GM23248 (cell line): Measurements from ENCODE around the gene MR1. TPM values are rescaled to one million over a fixed set of nuclear protein-coding genes. Genes with fewer than 3 reads are reported as not detected.

ENCODE experiments used
- DNase-seq: peaks from one replicate; pipeline ENCODE4 v3.0.0-alpha.2; 2015
- H2AFZ ChIP-seq: fragments of 200-600 bp; sonication (generic); 2 replicates; pipeline ENCODE4 v1.6.1; 2016; ENCODE audit warnings: antibody characterized with exemption
- H3F3A ChIP-seq: fragments of 200-600 bp; sonication (generic); 2 replicates; pipeline ENCODE4 v1.6.1; 2016; ENCODE audit warnings: mild to moderate bottlenecking, antibody characterized with exemption, mixed run types; ENCODE audit not compliant: insufficient read depth
- H3K27ac ChIP-seq: fragments of 200-600 bp; sonication (generic); 2 replicates; pipeline ENCODE4 v1.5.1; 2016; ENCODE audit warnings: mild to moderate bottlenecking
- H3K27me3 ChIP-seq: fragments of 200-600 bp; sonication (generic); replicated peaks from 2 replicates; pipeline ENCODE4 v1.6.1; 2016; ENCODE audit warnings: mild to moderate bottlenecking; ENCODE audit not compliant: insufficient read depth
- H3K36me3 ChIP-seq: fragments of 200-600 bp; sonication (generic); 2 replicates; pipeline ENCODE4 v1.6.1; 2016; ENCODE audit warnings: low read depth, mild to moderate bottlenecking
- H3K4me1 ChIP-seq: fragments of 200-600 bp; sonication (generic); 2 replicates; pipeline ENCODE4 v1.6.1; 2016; ENCODE audit warnings: mild to moderate bottlenecking; ENCODE audit not compliant: insufficient read depth
- H3K4me2 ChIP-seq: fragments of 200-600 bp; sonication (generic); one replicate; pipeline ENCODE4 v1.6.1; 2016; ENCODE audit warnings: mild to moderate bottlenecking; ENCODE audit not compliant: unreplicated experiment
- H3K4me3 ChIP-seq: fragments of 200-600 bp; sonication (generic); 2 replicates; pipeline ENCODE4 v1.5.1; 2016; ENCODE audit warnings: mild to moderate bottlenecking
- H3K79me2 ChIP-seq: fragments of 200-600 bp; sonication (generic); 2 replicates; pipeline ENCODE4 v1.6.1; 2016; ENCODE audit warnings: mild to moderate bottlenecking; ENCODE audit not compliant: insufficient read depth
- H3K9ac ChIP-seq: fragments of 200-600 bp; sonication (generic); 2 replicates; pipeline ENCODE4 v1.6.1; 2016; ENCODE audit warnings: mild to moderate bottlenecking
- H3K9me2 ChIP-seq: fragments of 200-600 bp; sonication (generic); 2 replicates; pipeline ENCODE4 v1.6.1; 2016; ENCODE audit warnings: mixed run types, mild to moderate bottlenecking, moderate library complexity; ENCODE audit not compliant: insufficient read depth
- H3K9me3 ChIP-seq: fragments of 200-600 bp; sonication (generic); one replicate; pipeline ENCODE4 v1.6.1; 2017; ENCODE audit warnings: low read depth
- H4K20me1 ChIP-seq: fragments of 200-600 bp; sonication (generic); 2 replicates; pipeline ENCODE4 v1.6.0; 2016; ENCODE audit not compliant: insufficient read depth
- EZH2 ChIP-seq: fragments of 200-600 bp; sonication (generic); IDR thresholded peaks from 2 replicates; pipeline ENCODE4 v1.6.1; 2018; ENCODE audit warnings: antibody characterized with exemption, mild to moderate bottlenecking; ENCODE audit not compliant: insufficient read depth, poor library complexity, severe bottlenecking
- EZH2phosphoT487 ChIP-seq: fragments of 200-600 bp; sonication (generic); IDR thresholded peaks from 2 replicates; pipeline ENCODE4 v1.6.1; 2018; ENCODE audit warnings: antibody characterized with exemption, moderate library complexity, mild to moderate bottlenecking, low read depth; ENCODE audit not compliant: insufficient read depth
- WGBS, 2 experiments: methylation state at CpG; one replicate each; pipeline ENCODE4 v1.1.6; 2015 to 2017; ENCODE audit warnings: low lambda C conversion rate in 2 of 2, low coverage in 1 of 2; ENCODE audit errors: missing lambda C conversion rate in 2 of 2; 5-methylcytosine and 5-hydroxymethylcytosine counted together
- in situ Hi-C: fragments of 300-500 bp; cut with MboI; formaldehyde crosslinking; loops from 2 replicates; pipeline ENCODE4 v1.15.0; 2020
- polyA plus RNA-seq: library from polyadenylated mRNA; unstranded; fragments of >200 nt; fragmentation: Nextera tagmentation; extraction: Ambion mirVana; gene quantifications from 2 replicates; pipeline ENCODE4 v1.2.1, GENCODE V29; 2016
- total RNA-seq: library from RNA; depleted of rRNA; stranded (reverse); fragments of >200 nt; shearing (Covaris generic); gene quantifications from 2 replicates; pipeline ENCODE4 v1.2.3, GENCODE V29; 2014

The MR1 gene
- total and polyA plus RNA-seq, 2 experiments from 2014 or later, result 25.2 to 26.2 TPM

- Histone ChIP-seq H3K27me3 (no peaks in the 10 kb centered on the region), H3K79me2 (peaks cover 100% of the 10 kb centered on the region), H3K9me2 (no peaks in the 10 kb centered on the region), H3K4me1 (peaks cover 32% of the 10 kb centered on the region), H3K4me3 (no peak overlapping the region), H2AFZ (no peak overlapping the region), H3K9me3 (no peaks in the 10 kb centered on the region), H4K20me1 (peaks cover 11% of the 10 kb centered on the region; the same call in 1 of the 2 replicates), H3K9ac (no peak overlapping the region), H3K27ac (no peak overlapping the region), H3F3A (peaks cover 31% of the 10 kb centered on the region), H3K4me2 (no peak overlapping the region), H3K36me3 (no peaks in the 10 kb centered on the region)
- 98 to 99% methylated on average over 8 of the region's 8 CpGs for WGBS, 2 experiments
- in situ Hi-C loops, result no loop called here
- DNase-seq, result peak; percentile 14
- TF ChIP-seq EZH2 (no peak), EZH2phosphoT487 (no peak)
These were observed 17.2 kb upstream of the MR1 start for GRCh38 chr1:181016563-181016962.

- peak; percentile 42 for DNase-seq
- Histone ChIP-seq H3F3A (peaks cover 35% of the 10 kb centered on the region), H2AFZ (no peak overlapping the region), H3K4me2 (no peak overlapping the region), H3K9me2 (no peaks in the 10 kb centered on the region), H3K9me3 (no peaks in the 10 kb centered on the region), H3K79me2 (peaks cover 77% of the 10 kb centered on the region), H4K20me1 (peaks cover 11% of the 10 kb centered on the region; the same call in 1 of the 2 replicates), H3K27me3 (no peaks in the 10 kb centered on the region), H3K4me3 (no peak overlapping the region), H3K9ac (no peak overlapping the region), H3K36me3 (no peaks in the 10 kb centered on the region), H3K4me1 (peaks cover 15% of the 10 kb centered on the region), H3K27ac (no peak overlapping the region)
- 0% methylated on average over 1 of the region's 1 CpG for WGBS, 2 experiments
- in situ Hi-C loops, result no loop called here
- no peak for TF ChIP-seq EZH2phosphoT487
- TF ChIP-seq EZH2, result no peak
These were observed 14.7 kb upstream of the MR1 start for GRCh38 chr1:181018901-181019681.

- Histone ChIP-seq H3K4me1 (peaks cover 15% of the 10 kb centered on the region), H3K79me2 (peaks cover 56% of the 10 kb centered on the region), H3F3A (peaks cover 35% of the 10 kb centered on the region), H3K9me2 (no peaks in the 10 kb centered on the region), H2AFZ (peak overlapping the region; percentile 88; the same call in 1 of the 2 replicates), H3K9ac (peak overlapping the region; percentile 82), H4K20me1 (peaks cover 11% of the 10 kb centered on the region; the same call in 1 of the 2 replicates), H3K4me3 (peak overlapping the region; percentile 83), H3K4me2 (peak overlapping the region; percentile 97), H3K27me3 (no peaks in the 10 kb centered on the region), H3K27ac (peak overlapping the region; percentile 65), H3K9me3 (no peaks in the 10 kb centered on the region), H3K36me3 (no peaks in the 10 kb centered on the region)
- 51 to 53% methylated on average over 3 of the region's 3 CpGs for WGBS, 2 experiments
- in situ Hi-C loops, result no loop called here
- no peak for DNase-seq
- TF ChIP-seq EZH2, result no peak
- TF ChIP-seq EZH2phosphoT487, result no peak
These were observed 12.6 kb upstream of the MR1 start for GRCh38 chr1:181021159-181021558.

- Histone ChIP-seq H3K9me3 (no peaks in the 10 kb centered on the region), H2AFZ (peak overlapping the region; percentile 88), H3K27ac (peak overlapping the region; percentile 65), H3K27me3 (no peaks in the 10 kb centered on the region), H3K4me3 (peak overlapping the region; percentile 83), H3K4me1 (peaks cover 15% of the 10 kb centered on the region), H3F3A (peaks cover 35% of the 10 kb centered on the region), H4K20me1 (peaks cover 11% of the 10 kb centered on the region; the same call in 1 of the 2 replicates), H3K36me3 (no peaks in the 10 kb centered on the region), H3K79me2 (peaks cover 48% of the 10 kb centered on the region), H3K4me2 (peak overlapping the region; percentile 97), H3K9ac (peak overlapping the region; percentile 82), H3K9me2 (no peaks in the 10 kb centered on the region)
- DNase-seq, result peak; percentile 89
- TF ChIP-seq EZH2phosphoT487, result no peak
- TF ChIP-seq EZH2, result no peak
- in situ Hi-C loops, result no loop called here
- WGBS, 2 experiments, result 0 to 1% methylated on average over 22 to 23 of the region's 23 CpGs
These were observed 11.9 kb upstream of the MR1 start for GRCh38 chr1:181021811-181022434.
